ENCODE measurements around the gene CCR1.

Gene CCR1

GRCh38 chr3:46239301-46239938, 31.3 kb upstream of the CCR1 start:
- DNase-seq (ENCODE audit: low spot score) = no peak
- in situ Hi-C loops (cut with MboI; ENCODE audit: low pct_unique_long_range_greater_than_20kb, low sequenced_read_pairs, unreplicated experiment) = no loop called here

GRCh38 chr3:46238386-46238785, 30.3 kb upstream of the CCR1 start:
- DNase-seq (ENCODE audit: low spot score) = no peak
- in situ Hi-C loops (cut with MboI; ENCODE audit: low pct_unique_long_range_greater_than_20kb, low sequenced_read_pairs, unreplicated experiment) = no loop called here
- TF ChIP-seq CTCF (IDR thresholded peaks at IDR 0.05; ENCODE audit: extremely low read depth, insufficient read depth, missing control alignments) = no peak

More at GRCh38 chr3:46239301-46239938, 31.3 kb upstream of the CCR1 start:
- TF ChIP-seq CTCF (IDR thresholded peaks at IDR 0.05; ENCODE audit: extremely low read depth, insufficient read depth, missing control alignments) = no peak

- in situ Hi-C loops (cut with MboI; ENCODE audit: low pct_unique_long_range_greater_than_20kb, low sequenced_read_pairs, unreplicated experiment) = no loop called here
- no peak for TF ChIP-seq CTCF (IDR thresholded peaks at IDR 0.05; ENCODE audit: extremely low read depth, insufficient read depth, missing control alignments)
- DNase-seq (ENCODE audit: low spot score) = no peak
These were observed 28.4 kb upstream of the CCR1 start for GRCh38 chr3:46236294-46237054.

- no peak for TF ChIP-seq CTCF (IDR thresholded peaks at IDR 0.05; ENCODE audit: extremely low read depth, insufficient read depth, missing control alignments)
- in situ Hi-C loops (cut with MboI; ENCODE audit: low pct_unique_long_range_greater_than_20kb, low sequenced_read_pairs, unreplicated experiment) = no loop called here
- no peak for DNase-seq (ENCODE audit: low spot score)
These were observed 27.3 kb upstream of the CCR1 start for GRCh38 chr3:46235425-46235824.

- DNase-seq (ENCODE audit: low spot score) = no peak
- no peak for TF ChIP-seq CTCF (IDR thresholded peaks at IDR 0.05; ENCODE audit: extremely low read depth, insufficient read depth, missing control alignments)
- in situ Hi-C loops (cut with MboI; ENCODE audit: low pct_unique_long_range_greater_than_20kb, low sequenced_read_pairs, unreplicated experiment) = no loop called here
These were observed 25.1 kb upstream of the CCR1 start for GRCh38 chr3:46233194-46233593.

GRCh38 chr3:46231323-46231722, 23.2 kb upstream of the CCR1 start:
- in situ Hi-C loops (cut with MboI; ENCODE audit: low pct_unique_long_range_greater_than_20kb, low sequenced_read_pairs, unreplicated experiment) = no loop called here
- TF ChIP-seq CTCF (IDR thresholded peaks at IDR 0.05; ENCODE audit: extremely low read depth, insufficient read depth, missing control alignments) = no peak
- no peak for DNase-seq (ENCODE audit: low spot score)

Data from GM13977 (cell line).